ENCODE data around the gene OR2AT4. TPM values are rescaled to one million over a fixed set of nuclear protein-coding genes. Genes with fewer than 3 reads are reported as not detected.

The OR2AT4 gene
- total RNA-seq, 2 donors from 2014 or later, result 0.11 TPM; not detected in 1

DNA sequence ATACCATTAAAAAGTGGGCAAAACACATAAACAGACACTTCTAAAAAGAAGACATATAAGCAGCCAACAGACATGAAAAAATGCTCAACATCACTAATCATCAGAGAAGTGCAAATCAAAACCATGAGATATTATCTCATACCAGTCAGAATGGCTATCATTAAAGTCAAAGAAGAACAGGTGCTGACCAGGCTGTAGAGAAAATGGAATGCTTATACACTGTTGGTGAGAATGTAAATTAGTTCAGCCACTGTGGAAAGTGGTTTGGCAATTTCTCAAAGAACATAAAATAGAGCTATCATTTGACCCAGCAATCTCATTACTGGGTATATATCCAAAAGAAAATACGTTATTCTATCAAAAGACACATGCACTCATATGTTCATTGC, 13.5 kb downstream of the OR2AT4 start:
- Histone ChIP-seq H3K27ac (no peak overlapping the region), H3K4me1 (replicated peaks) (no peaks in the 10 kb centered on the region), H3K4me3 (no peak overlapping the region), H3K27me3 (replicated peaks; ENCODE audit: insufficient read depth) (no peaks in the 10 kb centered on the region), H3K36me3 (no peaks in the 10 kb centered on the region), H3K9me3 (no peaks in the 10 kb centered on the region)
- WGBS, result 71% methylated on average over 1 of the region's 1 CpG
- TF ChIP-seq, protein P1, sequence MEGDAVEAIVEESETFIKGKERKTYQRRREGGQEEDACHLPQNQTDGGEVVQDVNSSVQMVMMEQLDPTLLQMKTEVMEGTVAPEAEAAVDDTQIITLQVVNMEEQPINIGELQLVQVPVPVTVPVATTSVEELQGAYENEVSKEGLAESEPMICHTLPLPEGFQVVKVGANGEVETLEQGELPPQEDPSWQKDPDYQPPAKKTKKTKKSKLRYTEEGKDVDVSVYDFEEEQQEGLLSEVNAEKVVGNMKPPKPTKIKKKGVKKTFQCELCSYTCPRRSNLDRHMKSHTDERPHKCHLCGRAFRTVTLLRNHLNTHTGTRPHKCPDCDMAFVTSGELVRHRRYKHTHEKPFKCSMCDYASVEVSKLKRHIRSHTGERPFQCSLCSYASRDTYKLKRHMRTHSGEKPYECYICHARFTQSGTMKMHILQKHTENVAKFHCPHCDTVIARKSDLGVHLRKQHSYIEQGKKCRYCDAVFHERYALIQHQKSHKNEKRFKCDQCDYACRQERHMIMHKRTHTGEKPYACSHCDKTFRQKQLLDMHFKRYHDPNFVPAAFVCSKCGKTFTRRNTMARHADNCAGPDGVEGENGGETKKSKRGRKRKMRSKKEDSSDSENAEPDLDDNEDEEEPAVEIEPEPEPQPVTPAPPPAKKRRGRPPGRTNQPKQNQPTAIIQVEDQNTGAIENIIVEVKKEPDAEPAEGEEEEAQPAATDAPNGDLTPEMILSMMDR (IDR thresholded peaks at IDR 0.05), result no peak
- TF ChIP-seq POLR2A (IDR thresholded peaks at IDR 0.05), result no peak
- no peak for DNase-seq (ENCODE audit: low spot score)
- intact Hi-C loops (cut with DNase I), result no loop called here

DNA sequence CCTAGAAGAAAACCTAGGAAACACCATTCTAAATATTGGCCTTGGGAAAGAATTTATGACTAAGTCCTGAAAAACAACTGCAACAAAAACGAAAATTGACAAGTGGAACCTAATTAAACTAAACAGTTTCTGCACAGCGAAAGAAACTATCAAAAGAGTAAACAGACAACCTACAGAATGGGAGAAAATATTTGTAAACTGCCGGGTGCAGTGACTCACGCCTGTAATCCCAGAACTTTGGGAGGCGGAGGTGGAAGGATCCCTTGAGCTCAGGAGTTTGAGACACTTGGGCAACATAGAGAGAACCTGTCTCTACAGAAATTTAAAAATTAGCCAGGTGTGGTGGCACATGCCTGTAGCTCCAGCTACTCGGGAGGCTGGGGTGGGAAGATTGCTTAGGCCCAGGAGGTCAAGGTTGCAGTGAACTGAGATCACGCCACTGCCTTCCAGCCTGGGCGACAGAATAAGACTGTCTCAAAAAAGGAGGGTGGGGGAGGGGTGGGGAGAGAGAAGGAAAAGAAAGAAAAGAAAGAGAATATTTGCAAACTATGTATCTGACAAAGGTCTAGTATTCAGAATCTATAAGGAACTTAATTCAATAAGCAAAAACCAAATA, 14.0 kb downstream of the OR2AT4 start:
- intact Hi-C loops (cut with DNase I), result no loop called here
- Histone ChIP-seq H3K27ac (no peak overlapping the region), H3K36me3 (no peaks in the 10 kb centered on the region), H3K4me1 (replicated peaks) (no peaks in the 10 kb centered on the region), H3K27me3 (replicated peaks; ENCODE audit: insufficient read depth) (no peaks in the 10 kb centered on the region), H3K4me3 (no peak overlapping the region), H3K9me3 (no peaks in the 10 kb centered on the region)
- WGBS, result 68% methylated on average over 8 of the region's 8 CpGs
- TF ChIP-seq POLR2AphosphoS5 (IDR thresholded peaks at IDR 0.05) (no peak), POLR2A (IDR thresholded peaks at IDR 0.05) (no peak)
- TF ChIP-seq, protein P1 (IDR thresholded peaks at IDR 0.05), result no peak
- no peak for DNase-seq (ENCODE audit: low spot score)

DNA sequence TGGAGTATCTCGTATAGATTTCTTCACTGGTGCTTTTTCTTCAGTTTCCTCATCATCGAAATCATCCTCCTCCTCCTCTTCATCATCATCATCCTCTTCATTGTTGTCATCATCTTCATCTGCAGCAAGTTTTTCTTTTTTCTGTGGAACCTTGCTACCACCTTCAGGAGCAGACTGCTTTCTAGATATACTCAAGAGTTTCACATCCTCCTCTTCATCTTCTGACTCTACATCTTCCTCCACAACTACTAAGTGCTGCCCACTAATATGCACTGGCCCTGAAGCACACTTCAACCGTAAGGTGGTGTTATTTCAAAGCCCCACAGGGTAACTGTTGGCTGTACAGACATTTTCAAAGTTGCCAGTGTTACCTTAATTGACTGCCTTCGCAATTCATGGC, 17.1 kb downstream of the OR2AT4 start:
- 91% methylated on average over 4 of the region's 4 CpGs for WGBS
- intact Hi-C loops (cut with DNase I), result no loop called here
- H3K27me3 ChIP-seq (replicated peaks; ENCODE audit: insufficient read depth), result no peaks in the 10 kb centered on the region

DNA sequence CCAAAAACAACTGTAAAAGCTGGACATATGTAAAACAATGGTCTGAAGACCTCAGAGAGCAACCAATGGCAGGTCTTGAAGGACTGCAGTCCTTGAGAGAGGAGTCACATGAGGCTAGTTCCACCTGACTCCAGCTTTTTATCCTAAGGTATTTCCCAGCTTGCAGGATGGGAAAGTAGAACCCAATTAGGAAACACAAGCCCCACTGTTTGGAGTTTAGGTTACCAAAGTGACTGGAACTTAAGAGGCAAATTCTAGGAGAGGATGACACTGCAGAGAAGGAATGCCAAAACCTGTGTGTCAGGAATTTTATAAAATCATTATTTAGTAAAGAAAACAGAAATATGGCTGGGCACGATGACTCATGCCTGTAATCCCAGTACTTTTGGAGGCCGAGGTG, 18.4 kb downstream of the OR2AT4 start:
- Histone ChIP-seq H3K36me3 (no peaks in the 10 kb centered on the region), H3K9me3 (no peaks in the 10 kb centered on the region), H3K4me3 (no peak overlapping the region), H3K27me3 (replicated peaks; ENCODE audit: insufficient read depth) (no peaks in the 10 kb centered on the region), H3K27ac (no peak overlapping the region), H3K4me1 (replicated peaks) (no peaks in the 10 kb centered on the region)
- intact Hi-C loops (cut with DNase I), result no loop called here
- no peak for DNase-seq (ENCODE audit: low spot score)
- TF ChIP-seq POLR2A (IDR thresholded peaks at IDR 0.05) (no peak), POLR2AphosphoS5 (IDR thresholded peaks at IDR 0.05) (no peak)
- TF ChIP-seq, protein P1 (IDR thresholded peaks at IDR 0.05), result no peak
- 68% methylated on average over 2 of the region's 2 CpGs for WGBS

More for the DNA sequence above, 17.1 kb downstream of the OR2AT4 start:
- H3K4me1 ChIP-seq (replicated peaks), result no peaks in the 10 kb centered on the region
- no peaks in the 10 kb centered on the region for H3K9me3 ChIP-seq
- DNase-seq (ENCODE audit: low spot score), result no peak
- no peak overlapping the region for H3K27ac ChIP-seq
- no peaks in the 10 kb centered on the region for H3K36me3 ChIP-seq
- H3K4me3 ChIP-seq, result no peak overlapping the region
- TF ChIP-seq POLR2A (IDR thresholded peaks at IDR 0.05), result no peak
- TF ChIP-seq, protein P1 (IDR thresholded peaks at IDR 0.05), result no peak
- no peak for TF ChIP-seq POLR2AphosphoS5 (IDR thresholded peaks at IDR 0.05)

DNA sequence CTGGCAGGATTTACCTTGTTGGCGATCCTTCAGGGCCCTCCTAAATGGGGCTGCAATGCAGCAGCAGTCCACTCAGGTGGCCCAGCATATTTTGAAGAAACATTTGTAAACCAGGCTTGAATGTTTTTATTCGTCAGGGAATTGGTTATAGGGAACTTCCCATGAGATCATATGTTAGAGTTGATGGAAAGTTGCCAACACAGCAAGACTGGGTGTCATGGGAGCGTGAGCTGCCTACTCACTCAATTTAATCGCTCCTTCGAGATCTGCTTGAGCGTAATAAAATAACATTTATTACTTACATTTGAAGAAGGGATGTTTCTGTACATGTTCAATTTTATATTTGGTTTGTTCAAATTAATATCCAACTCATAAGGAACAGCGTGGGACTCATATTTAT, 19.4 kb downstream of the OR2AT4 start:
- no peak for DNase-seq (ENCODE audit: low spot score)
- Histone ChIP-seq H3K27ac (no peak overlapping the region), H3K4me1 (replicated peaks) (no peaks in the 10 kb centered on the region), H3K27me3 (replicated peaks; ENCODE audit: insufficient read depth) (no peaks in the 10 kb centered on the region), H3K4me3 (no peak overlapping the region), H3K36me3 (no peaks in the 10 kb centered on the region), H3K9me3 (no peaks in the 10 kb centered on the region)
- intact Hi-C loops (cut with DNase I), result no loop called here
- TF ChIP-seq POLR2A (IDR thresholded peaks at IDR 0.05) (no peak), POLR2AphosphoS5 (IDR thresholded peaks at IDR 0.05) (no peak)
- TF ChIP-seq, protein P1 (IDR thresholded peaks at IDR 0.05), result no peak
- WGBS, result 39% methylated on average over 7 of the region's 7 CpGs
